Measurements from ENCODE around the gene GTF2I. TPM values are rescaled to one million over a fixed set of nuclear protein-coding genes. Genes with fewer than 3 reads are reported as not detected.
A peak's percentile ranks its signal among the peaks of the same experiment; 100 is the strongest.
"Not testable (repeated sequence)": the region's sequence is repeated elsewhere in the genome, so short reads cannot be mapped to it uniquely, and the experiment has no call there.

The GTF2I gene
- total and polyA plus RNA-seq, 4 experiments from 2014 or later: 20.5 to 156 (median 110) TPM

DNA sequence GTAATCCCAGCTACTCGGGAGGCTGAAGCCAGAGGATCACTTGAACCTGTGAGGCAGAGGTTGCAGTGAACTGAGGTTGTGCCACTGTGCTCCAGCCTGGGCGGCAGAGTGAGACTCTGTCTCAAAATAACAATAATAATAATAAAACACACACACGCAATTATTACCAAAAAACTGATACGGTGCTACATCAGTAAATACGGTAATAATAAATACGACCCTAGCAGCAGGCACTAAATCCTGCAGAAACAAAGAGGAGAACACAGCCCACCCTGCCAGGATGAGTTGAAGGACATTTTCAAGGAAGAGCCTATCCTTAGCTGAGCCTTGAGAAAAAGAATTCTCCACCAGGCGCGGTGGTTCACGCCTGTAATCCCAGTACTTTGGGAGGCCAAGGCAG lies 34.4 kb upstream of the GTF2I start:
- DNase-seq: no peak
- CTCF ChIA-PET (ENCODE audit: partially characterized antibody): interaction anchor here (0.8 kb wide), 1 partner anchor 1577 kb away, joined by 3 read pairs; no protein-coding TSS in a partner anchor
- no peaks in the 10 kb centered on the region for H3K27me3 Mint-ChIP-seq
- no peak overlapping the region for H3K4me3 Mint-ChIP-seq
- intact Hi-C loops (cut with micrococcal nuclease): no loop called here
- Histone ChIP-seq H3K9me3 (ENCODE audit: control insufficient read depth in 1 of 2, low read length in 2 of 2) (no peaks in the 10 kb centered on the region), H3K4me1 (ENCODE audit: insufficient read depth, low read length) (no peaks in the 10 kb centered on the region), H3K36me3 (ENCODE audit: insufficient read depth, low read length) (no peaks in the 10 kb centered on the region), H3K4me3 (ENCODE audit: low read length in 2 of 2) (no peak overlapping the region), H3K27me3 (ENCODE audit: insufficient read depth, low read length) (no peaks in the 10 kb centered on the region), H3K27ac (ENCODE audit: low read depth, low read length) (no peak overlapping the region)
- no peaks in the 10 kb centered on the region for H3K36me3 Mint-ChIP-seq
- H3K27ac Mint-ChIP-seq: no peak overlapping the region
- no peaks in the 10 kb centered on the region for H3K9me3 Mint-ChIP-seq
- H3K4me1 Mint-ChIP-seq: peaks cover 0 to 3% (median 2%) of the 10 kb centered on the region in 4 donors
- POLR2A ChIA-PET (ENCODE audit: partially characterized antibody): no interaction called here

DNA sequence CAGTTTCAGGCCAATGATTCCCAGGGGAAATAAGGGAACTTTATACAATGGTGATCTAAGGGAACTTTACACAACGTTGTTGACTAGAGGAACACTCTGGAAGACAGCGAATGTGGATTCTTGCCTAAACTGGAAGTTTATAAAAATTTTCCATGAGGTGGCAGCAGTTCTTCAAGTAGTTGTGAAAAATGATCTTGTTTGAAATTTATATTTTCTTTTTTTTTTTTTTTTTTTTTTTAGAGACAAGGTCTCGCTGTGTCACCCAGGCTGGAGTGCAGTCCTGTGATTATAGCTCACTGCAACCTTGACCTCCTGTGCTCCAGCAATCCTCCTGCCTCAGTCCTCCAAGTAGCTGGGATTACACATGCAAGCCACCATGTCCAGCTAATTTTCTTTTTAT lies 32.1 kb upstream of the GTF2I start:
- no peak overlapping the region for H3K27ac Mint-ChIP-seq
- Histone ChIP-seq H3K4me1 (ENCODE audit: insufficient read depth, low read length) (no peaks in the 10 kb centered on the region), H3K4me3 (ENCODE audit: low read length in 2 of 2) (no peak overlapping the region), H3K27ac (ENCODE audit: low read depth, low read length) (no peak overlapping the region), H3K27me3 (ENCODE audit: insufficient read depth, low read length) (no peaks in the 10 kb centered on the region), H3K36me3 (ENCODE audit: insufficient read depth, low read length) (no peaks in the 10 kb centered on the region), H3K9me3 (ENCODE audit: control insufficient read depth in 1 of 2, low read length in 2 of 2) (no peaks in the 10 kb centered on the region)
- ChIA-PET CTCF (ENCODE audit: partially characterized antibody) (interaction anchor here (0.7 to 1.1 kb wide), 5 partner anchors 10 to 75 kb away, joined by 3 to 4 read pairs (median 3); no protein-coding TSS in a partner anchor), POLR2A (ENCODE audit: partially characterized antibody) (no interaction called here)
- DNase-seq: peak in 4 of 5 donors; percentile 16 to 25 (median 18)
- H3K4me3 Mint-ChIP-seq: no peak overlapping the region
- H3K9me3 Mint-ChIP-seq: no peaks in the 10 kb centered on the region
- peaks cover 0 to 3% (median under 1%) of the 10 kb centered on the region in 4 donors for H3K4me1 Mint-ChIP-seq
- no peaks in the 10 kb centered on the region for H3K27me3 Mint-ChIP-seq
- intact Hi-C loops (cut with micrococcal nuclease): loop anchor here (5.0 kb wide), 1 partner anchor 52 kb away; no protein-coding TSS in a partner anchor
- H3K36me3 Mint-ChIP-seq: no peaks in the 10 kb centered on the region

DNA sequence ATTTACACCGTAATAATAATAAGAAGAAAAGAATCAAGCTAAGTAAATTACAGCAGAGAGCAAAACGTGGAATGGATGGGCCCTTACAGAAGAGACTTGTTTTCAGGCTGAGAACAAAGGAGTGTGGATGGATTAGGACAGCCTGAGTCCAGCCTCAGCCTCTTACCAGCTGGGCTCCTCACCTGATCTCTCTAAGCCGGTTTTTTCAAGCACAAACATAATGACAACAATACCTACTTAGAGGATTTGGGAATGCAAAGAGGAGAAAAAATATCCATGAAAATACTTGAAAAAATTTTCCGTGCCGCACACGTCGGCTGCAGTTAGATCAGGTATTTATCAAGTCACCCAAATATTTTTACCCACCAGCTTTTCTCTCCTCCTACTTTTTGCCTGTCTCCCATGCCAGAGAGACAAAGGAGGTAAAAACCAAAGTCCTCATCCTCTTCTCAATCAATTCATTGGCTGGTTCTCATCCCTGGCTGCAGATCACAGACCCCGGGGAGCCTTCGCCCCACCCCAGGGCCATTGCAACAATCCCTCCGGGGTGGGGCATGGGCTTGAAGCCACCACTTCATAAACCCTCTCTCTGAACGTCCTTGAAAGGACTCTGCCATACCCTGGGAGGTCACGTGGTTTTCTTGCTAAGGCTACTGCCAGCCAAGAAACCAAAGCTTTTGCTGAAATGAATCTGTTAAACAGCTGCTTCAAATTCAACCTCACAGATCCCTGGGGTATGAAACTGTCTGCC lies 29.7 kb upstream of the GTF2I start:
- ChIA-PET POLR2A (ENCODE audit: partially characterized antibody) (no interaction called here), CTCF (ENCODE audit: partially characterized antibody) (no interaction called here)
- no peak for DNase-seq
- no peaks in the 10 kb centered on the region for H3K27me3 Mint-ChIP-seq
- H3K9me3 ChIP-seq (ENCODE audit: control insufficient read depth in 1 of 2, low read length in 2 of 2): no peaks in the 10 kb centered on the region
- H3K4me1 Mint-ChIP-seq: peaks cover 0 to 3% (median under 1%) of the 10 kb centered on the region in 4 donors
- H3K36me3 ChIP-seq (ENCODE audit: insufficient read depth, low read length): no peaks in the 10 kb centered on the region
- no peak overlapping the region for H3K4me3 Mint-ChIP-seq
- no peak overlapping the region for H3K27ac ChIP-seq (ENCODE audit: low read depth, low read length)
- intact Hi-C loops (cut with micrococcal nuclease): loop anchor here (5.0 kb wide), 1 partner anchor 49 kb away; no protein-coding TSS in a partner anchor
- H3K9me3 Mint-ChIP-seq: no peaks in the 10 kb centered on the region
- no peaks in the 10 kb centered on the region for H3K36me3 Mint-ChIP-seq
- peak overlapping the region in 2 of 7 donors; percentile 31 to 52 for H3K27ac Mint-ChIP-seq
- no peaks in the 10 kb centered on the region for H3K27me3 ChIP-seq (ENCODE audit: insufficient read depth, low read length)
- H3K4me1 ChIP-seq (ENCODE audit: insufficient read depth, low read length): no peaks in the 10 kb centered on the region
- H3K4me3 ChIP-seq (ENCODE audit: low read length in 2 of 2): no peak overlapping the region

DNA sequence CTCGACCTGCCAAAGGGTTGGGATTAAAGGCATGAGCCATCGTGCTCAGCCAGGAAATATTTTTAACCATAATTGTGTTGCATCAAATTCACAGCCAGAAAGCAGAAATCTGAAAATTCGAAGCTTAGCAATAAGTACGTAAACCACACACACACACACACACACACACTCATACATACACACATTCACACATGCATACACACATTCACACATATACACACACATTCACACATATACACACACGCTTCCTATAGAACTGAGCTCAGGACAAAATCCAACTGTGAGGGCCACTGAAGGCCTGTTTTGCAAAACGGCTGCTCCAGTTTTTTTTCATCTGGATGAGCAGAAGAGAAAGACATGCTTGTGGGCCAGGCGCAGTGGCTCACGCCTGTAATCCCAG lies 25.0 kb upstream of the GTF2I start:
- CTCF ChIA-PET (ENCODE audit: partially characterized antibody): no interaction called here

DNA sequence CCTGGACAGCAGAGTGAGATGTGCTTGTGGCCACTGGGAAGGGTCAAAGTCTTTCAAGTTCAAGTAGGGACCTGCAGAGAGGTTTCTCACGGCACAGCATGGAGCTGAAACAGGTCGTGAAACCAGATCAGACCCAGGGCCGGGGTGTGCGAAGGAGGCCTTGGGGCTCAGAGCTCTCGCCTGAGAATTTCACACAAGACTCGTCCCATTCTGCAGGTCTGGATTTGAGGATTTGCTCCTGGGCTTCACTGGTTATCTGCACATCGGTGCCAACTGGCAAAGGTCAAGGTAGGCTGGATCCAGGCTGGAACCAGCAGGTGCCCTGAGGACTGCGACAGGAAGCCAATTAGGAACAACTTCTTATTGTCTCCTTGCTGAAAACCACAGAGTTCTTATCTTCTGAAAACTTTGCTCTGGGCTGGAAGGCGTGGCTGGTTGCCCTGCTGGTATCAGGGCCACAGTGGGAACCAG lies 24.0 kb upstream of the GTF2I start:
- Histone ChIP-seq H3K4me1 (ENCODE audit: insufficient read depth, low read length) (no peaks in the 10 kb centered on the region), H3K36me3 (ENCODE audit: insufficient read depth, low read length) (no peaks in the 10 kb centered on the region), H3K9me3 (ENCODE audit: control insufficient read depth in 1 of 2, low read length in 2 of 2) (no peaks in the 10 kb centered on the region), H3K27me3 (ENCODE audit: insufficient read depth, low read length) (no peaks in the 10 kb centered on the region), H3K4me3 (ENCODE audit: low read length in 2 of 2) (no peak overlapping the region), H3K27ac (ENCODE audit: low read depth, low read length) (no peak overlapping the region)
- ChIA-PET POLR2A (ENCODE audit: partially characterized antibody) (no interaction called here), CTCF (ENCODE audit: partially characterized antibody) (no interaction called here)
- Mint-ChIP-seq H3K4me3 (no peak overlapping the region), H3K36me3 (no peaks in the 10 kb centered on the region), H3K4me1 (no peaks in the 10 kb centered on the region), H3K27me3 (no peaks in the 10 kb centered on the region), H3K9me3 (no peaks in the 10 kb centered on the region), H3K27ac (no peak overlapping the region)
- DNase-seq: no peak
- intact Hi-C loops (cut with micrococcal nuclease): no loop called here

More for the DNA sequence above, 25.0 kb upstream of the GTF2I start:
- no peak overlapping the region for H3K4me3 Mint-ChIP-seq
- DNase-seq: no peak
- H3K27me3 ChIP-seq (ENCODE audit: insufficient read depth, low read length): no peaks in the 10 kb centered on the region
- no peak overlapping the region for H3K27ac ChIP-seq (ENCODE audit: low read depth, low read length)
- H3K27ac Mint-ChIP-seq: no peak overlapping the region
- no peaks in the 10 kb centered on the region for H3K36me3 ChIP-seq (ENCODE audit: insufficient read depth, low read length)
- no peaks in the 10 kb centered on the region for H3K4me1 Mint-ChIP-seq
- H3K9me3 ChIP-seq (ENCODE audit: control insufficient read depth in 1 of 2, low read length in 2 of 2): no peaks in the 10 kb centered on the region
- H3K36me3 Mint-ChIP-seq: no peaks in the 10 kb centered on the region
- no peaks in the 10 kb centered on the region for H3K27me3 Mint-ChIP-seq
- POLR2A ChIA-PET (ENCODE audit: partially characterized antibody): no interaction called here
- no peaks in the 10 kb centered on the region for H3K9me3 Mint-ChIP-seq
- intact Hi-C loops (cut with micrococcal nuclease): no loop called here
- H3K4me1 ChIP-seq (ENCODE audit: insufficient read depth, low read length): no peaks in the 10 kb centered on the region
- H3K4me3 ChIP-seq (ENCODE audit: low read length in 2 of 2): no peak overlapping the region

DNA sequence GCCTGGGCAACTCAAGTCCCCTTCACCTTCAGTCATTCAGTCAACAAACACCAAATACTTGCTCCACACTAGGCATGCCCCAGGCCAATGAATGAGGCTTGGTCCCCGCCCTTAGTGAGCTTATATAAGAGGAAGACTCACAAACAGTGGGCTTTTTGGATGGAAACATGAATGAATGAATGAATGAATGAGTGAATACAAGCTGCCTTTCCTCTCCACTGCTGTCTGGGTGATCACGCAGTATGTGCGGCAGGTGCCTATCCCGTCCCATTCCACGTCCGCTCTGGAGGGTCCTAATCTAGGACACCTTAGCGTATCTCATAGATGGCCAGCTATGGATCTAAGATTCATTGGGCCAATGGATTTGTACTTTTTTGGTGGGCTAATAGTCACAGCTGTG lies 19.8 kb upstream of the GTF2I start:
- Mint-ChIP-seq H3K27me3 (no peaks in the 10 kb centered on the region), H3K9me3 (no peaks in the 10 kb centered on the region)
- intact Hi-C loops (cut with micrococcal nuclease): no loop called here

DNA sequence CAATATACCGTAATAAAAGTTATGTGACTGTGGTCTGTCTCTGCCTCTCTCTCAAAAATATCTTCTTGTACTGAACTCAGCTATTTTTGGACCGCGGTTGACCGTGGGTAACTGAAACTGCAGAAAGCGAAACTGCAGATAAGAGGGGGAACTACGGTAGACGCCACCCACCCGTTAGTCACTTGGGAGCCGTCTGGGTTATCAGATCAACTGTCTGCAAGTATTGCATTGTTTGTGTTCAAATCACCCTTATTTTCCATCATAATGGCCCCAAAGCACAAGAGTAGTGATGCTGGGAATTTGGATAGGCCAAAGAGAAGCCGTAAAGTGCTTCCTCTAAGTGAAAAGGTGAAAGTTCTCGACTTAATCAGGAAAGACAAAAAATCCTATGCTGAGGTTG lies 7.5 kb upstream of the GTF2I start:
- intact Hi-C loops (cut with micrococcal nuclease); CTCF ChIA-PET (ENCODE audit: partially characterized antibody); H3K27me3 Mint-ChIP-seq; H3K36me3 ChIP-seq (ENCODE audit: insufficient read depth, low read length); H3K36me3 Mint-ChIP-seq; H3K27me3 ChIP-seq (ENCODE audit: insufficient read depth, low read length); H3K9me3 ChIP-seq (ENCODE audit: control insufficient read depth in 1 of 2, low read length in 2 of 2); POLR2A ChIA-PET (ENCODE audit: partially characterized antibody); H3K9me3 Mint-ChIP-seq: not testable (repeated sequence)
- peak; percentile 40 to 88 (median 47) for DNase-seq
- Histone ChIP-seq H3K4me3 (ENCODE audit: low read length in 2 of 2) (peak overlapping the region in 1 of 2 donors; percentile 32), H3K4me1 (ENCODE audit: insufficient read depth, low read length) (peaks cover 13% of the 10 kb centered on the region), H3K27ac (ENCODE audit: low read depth, low read length) (peak overlapping the region; percentile 54)
- Mint-ChIP-seq H3K27ac (peak overlapping the region; percentile 93 to 96 (median 94)), H3K4me3 (peak overlapping the region; percentile 86 to 94 (median 90)), H3K4me1 (peaks cover 13 to 34% (median 22%) of the 10 kb centered on the region in 4 donors)

More for the DNA sequence above, 19.8 kb upstream of the GTF2I start:
- ChIA-PET CTCF (ENCODE audit: partially characterized antibody) (interaction anchor here (0.5 kb wide), 1 partner anchor 507 kb away, joined by 3 read pairs; no protein-coding TSS in a partner anchor), POLR2A (ENCODE audit: partially characterized antibody) (no interaction called here)
- Mint-ChIP-seq H3K27ac (no peak overlapping the region), H3K4me1 (no peaks in the 10 kb centered on the region), H3K36me3 (no peaks in the 10 kb centered on the region), H3K4me3 (no peak overlapping the region)
- Histone ChIP-seq H3K4me1 (ENCODE audit: insufficient read depth, low read length) (no peaks in the 10 kb centered on the region), H3K4me3 (ENCODE audit: low read length in 2 of 2) (no peak overlapping the region), H3K27me3 (ENCODE audit: insufficient read depth, low read length) (no peaks in the 10 kb centered on the region), H3K9me3 (ENCODE audit: control insufficient read depth in 1 of 2, low read length in 2 of 2) (no peaks in the 10 kb centered on the region), H3K27ac (ENCODE audit: low read depth, low read length) (no peak overlapping the region), H3K36me3 (ENCODE audit: insufficient read depth, low read length) (no peaks in the 10 kb centered on the region)
- no peak for DNase-seq
